Stimulated activated naive CD4-positive, alpha-beta T cell treated with Interleukin-2 at 50 U/mL for 16 hours (primary cell): Measurements from ENCODE around the gene A4GALT.

Experiments
- DNase-seq: peaks from one replicate; lab custom pipeline; 2025; lab: John Stamatoyannopoulos, UW

Gene A4GALT

DNA sequence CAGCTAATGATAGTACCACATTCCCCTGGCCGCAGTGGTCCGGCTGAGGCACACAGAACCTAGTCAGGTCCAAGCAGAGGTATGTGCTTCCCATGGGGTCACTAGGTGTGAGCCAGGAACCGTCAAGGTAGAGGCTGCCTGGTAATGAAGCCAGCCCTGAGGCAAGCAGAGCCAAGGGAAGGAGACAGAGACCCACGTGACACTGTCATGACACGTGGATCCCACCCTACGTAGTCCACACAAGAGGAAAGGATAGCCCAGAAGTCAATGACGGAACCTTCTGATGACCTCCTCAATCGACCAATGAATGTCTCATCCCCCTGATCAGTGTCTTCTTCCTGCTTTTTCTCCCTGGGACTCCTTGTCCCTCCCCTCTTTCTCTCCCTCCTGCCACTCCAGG lies 19.0 kb downstream of the A4GALT start:
- no peak for DNase-seq

DNA sequence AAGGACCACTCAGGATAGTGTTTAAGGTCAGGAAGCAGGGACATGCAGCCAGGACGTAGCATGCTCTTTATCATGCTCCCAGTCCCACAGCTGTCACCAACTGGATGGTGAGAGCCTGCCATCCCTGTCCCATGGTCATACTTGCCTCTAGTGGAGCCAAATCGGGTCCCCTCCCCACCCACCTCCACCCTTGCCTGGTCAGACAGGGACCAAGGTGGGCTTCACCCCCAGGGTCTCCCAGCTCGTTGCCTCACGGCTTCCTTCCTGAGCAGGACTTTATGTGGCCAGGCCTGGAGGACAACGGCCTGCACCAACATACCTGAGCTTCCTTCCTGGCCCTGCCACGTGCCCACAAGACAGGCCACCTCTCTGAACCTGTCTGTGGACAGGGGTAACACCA lies 19.8 kb downstream of the A4GALT start:
- DNase-seq: no peak

GRCh38 chr22:42700355-42700754 lies 20.3 kb downstream of the A4GALT start:
- no peak for DNase-seq

GRCh38 chr22:42699976-42700352 lies 20.7 kb downstream of the A4GALT start:
- no peak for DNase-seq

GRCh38 chr22:42699281-42699975 lies 21.2 kb downstream of the A4GALT start:
- no peak for DNase-seq

- no peak for DNase-seq
Measured at GRCh38 chr22:42697542-42698013, 23.1 kb downstream of the A4GALT start.

GRCh38 chr22:42696331-42696967 lies 24.2 kb downstream of the A4GALT start:
- no peak for DNase-seq

GRCh38 chr22:42695294-42695693 lies 25.4 kb downstream of the A4GALT start:
- DNase-seq: no peak

DNA sequence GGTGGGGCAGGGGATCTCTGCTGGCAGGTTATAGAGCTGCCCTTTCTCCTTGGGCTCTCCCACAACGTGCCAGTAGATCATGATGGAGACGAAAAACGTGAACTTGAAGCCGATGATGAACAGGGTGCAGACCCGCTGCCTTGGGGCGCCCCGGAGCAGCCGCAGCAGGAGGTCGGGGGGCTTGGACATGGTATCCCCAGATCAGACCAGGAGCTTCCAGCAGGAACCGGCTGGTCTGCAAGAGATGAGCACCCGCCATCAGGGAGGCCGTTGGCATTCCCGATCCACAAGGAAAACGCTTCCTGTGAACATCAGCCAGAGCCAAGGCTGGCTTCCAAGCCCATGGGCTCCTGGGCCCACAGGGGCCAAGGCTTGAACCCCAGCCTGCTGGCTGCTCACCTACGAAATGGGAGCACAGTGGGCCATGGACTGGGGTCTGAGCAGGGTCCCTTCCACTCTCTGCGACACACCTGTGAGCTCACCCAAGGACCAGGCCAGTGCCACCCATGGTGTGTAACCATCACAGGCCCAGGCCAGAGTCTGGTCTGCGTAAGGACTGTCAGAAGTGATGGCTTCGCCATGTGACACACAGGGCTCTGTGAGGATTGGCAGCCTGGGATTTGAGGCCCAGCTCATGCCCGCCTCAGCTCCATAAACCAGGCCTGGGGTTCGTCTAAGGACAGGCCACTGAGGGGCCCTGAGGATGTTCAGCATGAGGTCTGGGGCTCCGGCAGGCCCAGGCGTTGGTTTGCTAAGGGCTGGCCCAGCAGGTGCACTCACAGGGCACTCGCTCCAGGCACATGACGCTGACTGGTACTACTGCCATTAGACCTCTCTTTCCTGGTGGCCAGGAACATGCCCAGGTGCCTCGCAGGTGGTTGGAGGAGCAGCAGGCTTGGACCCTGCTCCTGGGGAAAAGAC lies 26.6 kb downstream of the A4GALT start:
- no peak for DNase-seq

DNA sequence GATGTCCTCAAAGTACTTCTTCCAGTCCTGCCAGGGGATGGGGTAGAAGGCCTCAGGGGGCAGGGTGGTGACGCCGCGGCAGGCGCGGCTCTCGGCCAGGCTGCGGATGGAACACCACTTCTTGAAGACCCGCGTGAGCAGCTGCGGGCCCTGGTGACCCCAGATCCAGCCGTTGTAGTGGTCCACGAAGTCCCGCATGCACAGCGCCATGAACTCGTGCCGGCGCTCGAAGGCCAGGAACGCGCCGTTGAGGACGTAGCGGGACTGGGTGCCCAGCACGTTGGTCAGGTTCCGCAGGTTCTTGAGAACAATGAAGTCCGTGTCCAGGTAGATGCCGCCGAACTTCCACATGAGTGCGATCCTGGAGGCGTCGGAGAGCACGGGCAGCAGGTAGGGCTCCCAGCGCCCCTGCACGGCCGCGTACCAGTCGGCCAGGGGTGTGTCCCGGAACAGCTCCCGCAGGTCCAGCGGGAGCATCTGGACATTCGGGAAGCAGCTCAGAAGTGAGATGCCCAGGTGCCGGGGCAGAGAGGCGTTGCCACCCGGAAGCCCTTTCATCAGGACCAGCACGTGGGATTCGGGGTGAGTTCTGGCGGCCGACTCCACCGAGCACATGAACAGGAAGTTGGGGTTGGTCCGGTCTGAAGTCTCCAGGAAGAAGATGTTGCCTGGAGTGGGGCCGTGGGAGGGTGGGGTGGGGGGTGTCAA lies 27.5 kb downstream of the A4GALT start:
- no peak for DNase-seq

DNA sequence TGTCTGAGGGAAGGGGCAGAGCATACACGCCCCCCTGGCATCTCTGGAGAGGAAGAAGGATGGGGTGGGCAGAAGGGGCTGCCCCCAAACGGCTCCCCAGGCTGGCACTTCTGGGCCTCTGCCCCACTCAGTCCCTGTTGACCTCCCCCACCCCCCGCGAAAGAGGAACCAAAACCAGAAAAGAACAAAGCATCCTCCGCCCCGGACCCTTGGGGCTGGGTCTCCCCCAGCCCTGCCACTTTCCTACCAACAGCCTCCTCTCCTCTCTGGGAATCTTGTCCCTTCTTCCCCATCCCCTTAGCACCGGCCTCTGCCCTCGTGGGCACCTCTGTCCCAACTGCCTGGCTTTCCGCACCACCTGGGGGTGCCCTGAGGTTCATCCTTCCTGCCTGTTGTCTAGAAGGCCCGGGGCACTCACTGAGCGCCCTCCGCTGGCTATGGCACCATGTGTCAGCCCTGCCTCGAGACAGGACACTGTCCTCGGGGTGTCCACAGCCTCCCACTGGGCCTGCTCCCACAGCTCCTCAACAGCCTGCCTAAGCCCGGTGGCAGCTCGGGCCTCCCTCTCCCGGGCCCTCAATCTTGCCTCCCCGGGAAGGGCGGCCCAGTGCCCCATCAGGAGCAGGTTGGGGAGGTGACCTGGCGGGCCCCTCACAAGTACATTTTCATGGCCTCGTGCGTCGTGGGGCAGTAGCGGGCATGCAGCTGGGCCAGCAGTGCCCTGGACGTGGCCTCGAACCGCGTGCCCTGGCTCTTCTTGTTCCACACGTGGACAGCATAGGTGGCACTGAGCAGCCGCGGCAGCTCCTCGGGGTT lies 28.2 kb downstream of the A4GALT start:
- no peak for DNase-seq

DNA sequence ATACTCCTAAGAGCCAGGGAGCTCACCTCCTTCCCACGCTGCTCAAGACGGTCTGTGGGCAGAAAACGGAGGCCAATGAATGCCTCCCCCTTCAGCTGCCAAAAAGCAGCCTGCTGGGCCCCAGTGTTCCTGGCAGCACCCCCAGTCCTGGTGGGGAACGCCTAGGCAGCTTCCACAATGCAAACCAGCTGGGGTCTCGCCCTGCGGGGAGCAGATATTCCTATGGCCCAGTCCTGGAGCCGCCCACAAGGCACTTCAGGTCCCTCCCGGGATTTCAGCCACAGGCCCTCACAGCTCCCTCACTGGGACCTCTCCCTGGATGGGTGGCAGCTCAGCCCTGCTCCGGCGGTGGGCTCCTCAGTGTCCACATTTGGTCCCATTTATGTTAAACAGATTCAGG lies 29.2 kb downstream of the A4GALT start:
- DNase-seq: no peak

- no peak for DNase-seq
Measured at GRCh38 chr22:42688241-42689211, 32.1 kb downstream of the A4GALT start.

DNA sequence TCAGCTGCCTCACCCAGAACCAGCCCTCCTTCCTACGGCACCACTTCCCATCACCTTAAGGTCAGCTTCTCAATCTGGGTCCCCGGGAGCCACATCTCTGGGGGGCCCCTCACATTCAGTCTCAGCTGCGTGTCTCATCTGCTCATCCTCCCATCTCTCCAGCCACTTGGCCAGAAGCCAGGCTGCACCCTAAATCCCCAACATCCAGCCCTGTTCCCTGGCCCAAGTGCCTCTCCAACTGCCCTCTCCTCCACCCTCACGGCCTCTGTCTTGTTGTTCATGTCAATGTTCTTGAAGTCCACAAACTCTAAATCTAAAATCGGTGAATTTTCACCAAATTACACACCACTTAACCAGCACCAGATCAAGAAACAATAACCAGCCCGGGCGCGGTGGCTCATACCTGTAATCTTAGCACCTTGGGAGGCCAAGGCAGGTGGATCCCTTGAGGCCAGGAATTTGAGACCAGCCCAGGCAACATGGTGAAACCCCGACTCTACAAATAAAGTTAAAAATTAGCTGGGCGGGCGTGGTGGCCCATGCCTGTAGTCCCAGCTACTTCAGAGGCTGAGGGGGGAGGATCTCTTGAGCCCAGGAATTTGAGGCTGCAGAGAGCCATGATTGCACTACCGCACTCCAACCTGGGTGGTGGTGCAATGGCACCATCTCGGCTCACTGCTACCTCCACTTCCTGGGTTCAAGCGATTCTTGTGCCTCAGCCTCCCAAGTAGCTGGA lies 33.7 kb downstream of the A4GALT start:
- no peak for DNase-seq

- no peak for DNase-seq
Measured at GRCh38 chr22:42685941-42686653, 34.6 kb downstream of the A4GALT start.

GRCh38 chr22:42684462-42685195 lies 36.0 kb downstream of the A4GALT start:
- no peak for DNase-seq

DNA sequence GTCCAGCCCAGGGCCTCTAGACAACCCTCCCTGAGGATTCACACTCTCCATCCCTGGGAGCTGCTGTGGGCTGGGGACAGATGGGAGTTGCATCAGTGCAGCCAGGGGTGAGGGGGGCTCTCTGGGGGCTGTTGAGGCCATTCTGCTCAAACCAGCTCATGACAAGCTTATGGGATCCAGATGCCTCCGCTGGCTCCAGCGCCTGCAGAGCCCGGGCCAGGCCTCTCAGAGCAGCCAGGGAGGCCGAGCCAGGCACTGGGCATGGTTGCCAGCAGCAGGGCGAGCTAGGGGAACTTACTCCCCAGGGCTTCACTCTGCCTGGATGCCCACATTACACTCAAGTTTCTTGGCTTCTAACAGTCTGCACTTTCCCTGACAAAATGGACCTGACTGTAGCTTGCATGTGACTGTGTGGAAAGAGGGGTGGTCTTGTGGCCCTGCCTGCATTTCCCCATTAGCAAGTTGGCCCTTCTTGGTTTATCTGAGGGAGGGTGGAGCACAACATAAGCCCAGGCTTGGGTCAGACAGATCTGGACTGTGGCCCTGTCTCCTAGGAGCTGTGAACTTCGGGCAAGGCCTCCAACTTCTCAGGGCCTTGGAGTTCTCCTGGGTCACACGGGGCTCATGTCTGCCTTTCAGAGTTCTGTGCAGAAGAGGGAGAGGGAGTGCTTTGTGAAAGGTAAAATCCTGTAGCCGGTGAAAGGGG lies 36.9 kb downstream of the A4GALT start:
- no peak for DNase-seq
